NCI-H1048 (cell line): Measurements from ENCODE around the gene NBEA.

Experiments
- DNase-seq: peaks from one replicate; lab custom pipeline; 2025; lab: John Stamatoyannopoulos, UW

The NBEA gene

GRCh38 chr13:35711909-35712308 lies 769.8 kb downstream of the NBEA start:
- DNase-seq: no peak

- DNase-seq: no peak
These were observed 771.1 kb downstream of the NBEA start for GRCh38 chr13:35712907-35713761.

GRCh38 chr13:35714121-35714520 lies 772.1 kb downstream of the NBEA start:
- DNase-seq: no peak

DNA sequence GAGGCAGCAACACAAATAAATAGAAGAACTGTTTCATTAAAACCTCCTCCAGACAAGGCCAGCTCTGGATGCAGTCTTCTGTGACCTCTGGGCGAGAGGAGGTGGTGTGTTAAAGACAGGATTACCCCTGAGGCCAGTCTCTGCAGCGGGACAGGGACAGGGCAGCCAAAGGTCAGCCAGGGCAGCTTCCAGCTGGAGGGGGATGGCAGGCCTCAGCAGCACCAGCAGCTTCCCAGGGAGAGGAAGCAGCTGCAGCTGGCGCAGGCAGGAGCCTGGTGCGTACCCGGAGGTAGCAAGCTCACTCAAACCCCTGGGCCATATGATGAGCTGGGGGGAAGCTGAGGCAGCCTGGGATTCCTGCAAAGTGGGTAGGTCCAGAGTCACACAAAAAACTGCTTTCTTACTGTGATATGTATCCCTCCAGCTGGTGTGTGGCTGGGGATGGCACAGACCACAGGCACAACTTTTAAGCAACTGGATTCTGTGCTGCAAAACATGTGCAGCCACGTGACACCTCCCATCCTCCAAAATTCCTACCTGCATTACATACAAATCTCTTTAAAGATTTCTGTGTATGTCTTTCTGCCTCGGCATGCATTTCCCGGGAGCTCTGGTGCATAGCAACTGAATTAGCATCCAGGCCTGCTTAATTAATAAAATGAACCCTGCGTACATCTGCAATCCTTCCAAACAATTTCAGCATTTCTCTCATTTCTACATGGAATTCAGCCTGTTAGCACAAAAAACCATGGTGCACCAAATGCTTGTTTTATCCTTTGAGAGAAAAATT lies 772.7 kb downstream of the NBEA start:
- DNase-seq: no peak

DNA sequence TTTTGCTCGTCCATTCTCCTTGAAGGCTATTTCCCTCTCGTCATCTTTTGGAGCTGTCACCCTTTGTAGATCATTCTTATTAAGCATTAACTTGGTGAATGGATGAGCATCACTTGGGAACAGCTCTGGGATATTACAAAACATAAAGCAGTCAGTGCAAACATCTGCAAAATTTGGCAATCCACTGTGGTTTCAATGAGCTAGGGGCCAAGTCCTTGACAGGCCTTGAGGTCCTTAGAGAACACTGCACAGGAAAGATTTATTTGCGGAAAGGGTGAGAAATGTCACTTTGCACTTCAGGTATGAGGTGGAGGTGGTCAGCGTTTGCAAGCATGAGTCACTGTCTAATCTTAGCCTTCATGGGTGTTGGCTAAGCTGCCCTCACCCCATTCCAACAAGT lies 774.1 kb downstream of the NBEA start:
- DNase-seq: no peak

- DNase-seq: no peak
These were observed 774.7 kb downstream of the NBEA start for GRCh38 chr13:35716729-35717128.

GRCh38 chr13:35718084-35718483 lies 776.0 kb downstream of the NBEA start:
- no peak for DNase-seq

DNA sequence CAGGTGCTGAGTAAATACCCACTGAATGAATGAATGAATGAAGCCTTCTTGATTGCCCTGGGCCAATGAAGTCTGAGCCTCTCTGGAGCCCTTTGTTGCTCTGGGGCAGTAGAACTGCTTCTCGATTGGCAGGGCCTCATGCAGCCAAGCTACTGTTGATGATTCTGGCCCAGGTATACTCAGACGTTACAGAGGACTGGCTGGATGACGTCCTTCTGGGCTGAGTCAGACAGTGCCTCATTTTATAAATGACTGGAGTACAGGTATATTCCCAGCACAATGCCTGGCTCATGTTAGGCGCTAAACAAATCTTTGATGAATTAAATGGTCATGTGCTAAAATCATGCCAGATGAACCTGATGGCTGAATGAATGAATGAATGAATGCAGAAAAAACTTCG lies 778.2 kb downstream of the NBEA start:
- DNase-seq: no peak

DNA sequence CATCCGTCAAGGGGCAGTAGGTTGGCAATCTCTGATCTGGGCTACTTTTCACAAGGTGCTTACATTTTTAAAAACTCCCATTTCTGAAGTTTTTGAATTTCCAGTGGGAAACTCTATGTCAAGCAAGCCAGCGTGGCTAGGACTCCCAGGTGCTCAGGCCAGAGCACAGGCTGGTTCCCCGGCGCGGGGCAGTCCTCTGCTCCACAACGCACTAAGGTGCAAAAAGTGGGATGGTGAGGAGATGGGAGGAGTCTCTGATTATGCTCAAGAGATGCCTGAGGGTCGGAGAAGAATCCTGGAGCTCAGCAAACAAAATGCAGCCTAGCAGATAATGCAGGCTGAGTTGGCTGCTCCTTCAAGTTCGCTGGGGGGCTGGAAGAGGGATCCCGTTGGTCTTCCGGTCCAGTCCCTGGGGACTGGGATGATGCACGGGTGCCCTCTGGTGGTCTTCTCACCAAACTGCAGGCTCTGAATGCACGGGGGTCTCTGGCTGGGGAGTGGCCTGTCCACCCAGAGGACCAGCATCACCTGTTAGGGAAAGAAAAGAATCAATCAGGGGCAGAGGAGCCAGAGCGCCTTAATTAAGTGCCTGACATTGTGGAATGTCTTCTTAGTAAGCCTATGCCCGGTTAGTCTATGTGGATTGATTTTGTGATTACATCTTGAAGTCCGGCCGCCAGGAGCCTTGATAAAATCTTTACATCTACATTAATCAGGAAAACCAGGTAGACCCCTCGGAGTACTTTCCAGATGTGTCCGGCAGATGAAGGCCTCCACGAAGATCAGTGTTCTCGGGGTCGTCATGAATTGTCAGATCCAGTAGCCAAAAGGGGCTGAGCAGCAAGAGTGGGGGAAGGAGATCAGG lies 778.9 kb downstream of the NBEA start:
- DNase-seq: no peak
